Amygdala (tissue), 56 donors: ENCODE results near the gene LRRC14B.

ENCODE experiments used
- DNase-seq, 56 donors: peaks; one replicate each; lab custom pipeline; 2025; lab: John Stamatoyannopoulos, UW

LRRC14B gene

GRCh38 chr5:189486-189885, 1.8 kb upstream of the LRRC14B start:
- DNase-seq = no peak

GRCh38 chr5:189976-190365, 1.3 kb upstream of the LRRC14B start:
- DNase-seq = no peak

- no peak for DNase-seq
These were observed 794 bp upstream of the LRRC14B start for GRCh38 chr5:190366-191035.

GRCh38 chr5:191949-192690, 825 bp downstream of the LRRC14B start:
- no peak for DNase-seq

- no peak for DNase-seq
These were observed 1.3 kb downstream of the LRRC14B start for GRCh38 chr5:192691-192969.

- DNase-seq = no peak
These were observed 1.9 kb downstream of the LRRC14B start for GRCh38 chr5:192970-193831.

- DNase-seq = no peak
These were observed 2.8 kb downstream of the LRRC14B start for GRCh38 chr5:194102-194501.

- no peak for DNase-seq
These were observed 3.4 kb downstream of the LRRC14B start for GRCh38 chr5:194603-195209.

- DNase-seq = no peak
These were observed 4.3 kb downstream of the LRRC14B start for GRCh38 chr5:195401-196160.

- DNase-seq = no peak
These were observed 5.1 kb downstream of the LRRC14B start for GRCh38 chr5:196350-196749.

GRCh38 chr5:197031-197430, 5.7 kb downstream of the LRRC14B start:
- peak in 12 of 56 donors; percentile 2 to 31 (median 21) for DNase-seq

- no peak for DNase-seq
These were observed 6.7 kb downstream of the LRRC14B start for GRCh38 chr5:197892-198489.

- no peak for DNase-seq
These were observed 7.4 kb downstream of the LRRC14B start for GRCh38 chr5:198516-199196.

GRCh38 chr5:199197-199949, 8.1 kb downstream of the LRRC14B start:
- DNase-seq = no peak

- no peak for DNase-seq
These were observed 8.8 kb downstream of the LRRC14B start for GRCh38 chr5:199950-200645.

GRCh38 chr5:200985-201384, 9.7 kb downstream of the LRRC14B start:
- no peak for DNase-seq

GRCh38 chr5:201672-202071, 10.4 kb downstream of the LRRC14B start:
- DNase-seq = no peak
